Spinal cord (tissue), 10 donors: ENCODE measurements around the gene RAB3GAP1. TPM values are rescaled to one million over a fixed set of nuclear protein-coding genes. Genes with fewer than 3 reads are reported as not detected.
A peak's percentile ranks its signal among the peaks of the same experiment; 100 is the strongest.

Experiments used
- DNase-seq, 6 donors: peaks; one replicate each; pipeline versions ENCODE4 v3.0.0 to v3.0.0-alpha.2; 2013 to 2015; ENCODE audit warnings: low spot score in 6 of 6, low read depth in 4 of 6
- H3K27ac ChIP-seq: one replicate; pipeline ENCODE4 v1.5.1; 2013; ENCODE audit warnings: low read depth, low read length, control low read depth
- H3K27me3 ChIP-seq: one replicate; pipeline ENCODE4 v1.6.1; 2013; ENCODE audit warnings: low read length; ENCODE audit not compliant: control insufficient read depth, insufficient read depth
- H3K36me3 ChIP-seq: one replicate; pipeline ENCODE4 v1.6.1; 2013; ENCODE audit warnings: low read length; ENCODE audit not compliant: control insufficient read depth, insufficient read depth
- H3K4me1 ChIP-seq: one replicate; pipeline ENCODE4 v1.6.1; 2013; ENCODE audit warnings: low read length; ENCODE audit not compliant: control insufficient read depth, insufficient read depth
- H3K4me3 ChIP-seq: one replicate; pipeline ENCODE4 v1.5.1; 2013; ENCODE audit warnings: low read depth, low read length, control low read depth
- H3K9me3 ChIP-seq: one replicate; pipeline ENCODE4 v1.6.1; 2013; ENCODE audit warnings: low read length; ENCODE audit not compliant: control insufficient read depth, insufficient read depth
- WGBS: methylation state at CpG from one replicate; pipeline ENCODE4 v1.1.5; 2013; ENCODE audit warnings: missing lambda C conversion rate; ENCODE audit not compliant: insufficient coverage; 5-methylcytosine and 5-hydroxymethylcytosine counted together
- polyA plus RNA-seq, 2 donors: library from polyadenylated mRNA; unstranded; fragments of 120-200 nt; gene quantifications; one replicate each; pipeline ENCODE4 v1.2.1, GENCODE V29; 2013; ENCODE audit not compliant: insufficient read length in 2 of 2
- total RNA-seq, 2 donors: library from RNA; depleted of rRNA in 1 of 2; stranded (reverse); fragments of 120-200 nt in 1 of 2; fragments of >200 nt in 1 of 2; gene quantifications; one replicate each; pipeline versions ENCODE4 v1.2.3 to v1.2.4, GENCODE V29; 2013 to 2014
- donor health status: healthy.

Gene RAB3GAP1
- total and polyA plus RNA-seq, 4 donors = 42.4 to 89.7 (median 53.1) TPM

DNA sequence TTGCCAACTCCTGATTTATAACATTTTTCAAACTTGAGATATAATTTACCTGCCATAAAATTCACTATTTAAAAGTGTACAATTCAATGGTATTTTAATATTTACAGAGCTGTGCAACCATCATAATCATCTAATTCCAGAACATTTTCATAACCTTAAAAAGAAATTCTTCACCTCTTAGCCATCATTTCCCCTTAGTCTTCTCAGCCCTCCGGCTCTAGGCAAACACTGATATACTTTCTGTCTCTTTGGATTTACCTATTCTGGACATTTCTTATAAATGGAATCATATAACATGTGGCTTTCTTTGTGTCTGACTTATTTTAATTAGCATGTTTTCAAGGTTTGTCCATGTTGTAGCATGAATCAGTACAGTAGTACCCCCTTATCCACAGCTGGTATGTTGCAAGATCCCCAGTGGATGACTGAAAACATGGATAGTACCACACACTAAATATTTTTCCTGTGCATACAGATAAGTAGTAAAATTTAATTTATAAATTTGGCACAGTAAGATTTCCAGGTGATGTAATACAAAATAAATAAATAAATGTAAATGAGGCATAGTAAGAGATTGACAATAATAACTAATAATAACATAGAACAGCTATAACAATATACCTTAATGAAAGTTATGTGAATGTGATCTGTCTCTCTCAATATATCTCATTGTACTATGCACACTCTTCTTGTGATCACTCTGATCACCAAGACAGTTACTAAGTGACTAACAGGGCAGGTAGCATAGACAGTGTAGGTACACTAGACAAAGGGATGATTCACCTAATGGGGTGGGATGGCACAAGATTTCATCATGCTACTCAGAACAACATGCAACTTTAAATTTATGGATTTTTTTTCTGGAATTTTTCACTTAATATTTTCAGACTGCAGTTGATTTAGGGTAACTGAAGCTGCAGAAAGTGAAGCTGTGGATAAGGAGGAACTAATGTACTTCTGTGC, 73.1 kb downstream of the RAB3GAP1 start:
- Histone ChIP-seq H3K4me3 (no peak overlapping the region), H3K27me3 (no peaks in the 10 kb centered on the region), H3K4me1 (no peaks in the 10 kb centered on the region), H3K9me3 (no peaks in the 10 kb centered on the region), H3K27ac (no peak overlapping the region), H3K36me3 (peaks cover 12% of the 10 kb centered on the region)
- no CpG with 5 or more reads among the region's 1 CpG for WGBS
- no peak for DNase-seq

DNA sequence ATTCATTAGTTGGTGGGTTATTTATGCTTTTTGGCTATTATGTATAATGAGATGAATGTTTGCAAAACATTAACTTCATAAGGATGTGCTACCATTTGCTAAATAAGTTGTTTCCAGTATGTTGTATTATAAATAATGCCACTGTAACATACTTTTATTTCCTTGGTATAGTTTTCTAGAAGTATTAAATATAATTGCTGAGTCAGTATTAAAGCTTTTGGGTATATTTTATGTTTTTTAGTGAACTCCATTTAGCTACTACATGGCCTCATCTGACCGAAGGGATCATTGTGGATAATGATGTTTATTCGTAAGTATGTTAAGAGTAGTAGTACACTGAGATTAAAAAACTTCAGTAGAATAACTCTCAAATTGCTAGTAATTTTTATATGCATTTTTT, 73.8 kb downstream of the RAB3GAP1 start:
- Histone ChIP-seq H3K9me3 (no peaks in the 10 kb centered on the region), H3K27me3 (no peaks in the 10 kb centered on the region), H3K4me3 (no peak overlapping the region), H3K27ac (no peak overlapping the region), H3K36me3 (peaks cover 12% of the 10 kb centered on the region), H3K4me1 (no peaks in the 10 kb centered on the region)
- WGBS = no CpG with 5 or more reads among the region's 2 CpGs
- DNase-seq = peak in 1 of 6 donors; percentile 12

DNA sequence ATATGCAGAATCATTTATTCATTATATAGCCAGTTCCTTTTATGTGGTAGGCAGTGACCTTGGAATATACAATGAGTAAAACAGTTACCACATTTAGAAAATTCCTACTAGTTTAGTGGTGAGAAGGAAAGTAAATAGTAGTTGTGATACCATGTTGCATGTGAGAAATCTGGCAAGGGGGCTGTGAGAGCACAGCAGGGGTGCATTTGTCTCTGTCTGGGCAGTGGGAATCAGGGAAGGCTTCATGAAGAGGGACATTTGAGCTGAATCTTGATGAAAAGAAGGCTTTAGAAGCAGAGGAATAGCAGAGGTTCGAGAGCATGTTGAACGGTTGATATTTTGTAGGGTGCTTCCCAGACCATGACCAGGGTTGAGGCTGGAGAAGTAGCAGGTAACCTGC, 78.7 kb downstream of the RAB3GAP1 start:
- no peaks in the 10 kb centered on the region for H3K27me3 ChIP-seq
- H3K4me3 ChIP-seq = no peak overlapping the region
- H3K27ac ChIP-seq = no peak overlapping the region
- H3K36me3 ChIP-seq = peaks cover 9% of the 10 kb centered on the region
- H3K9me3 ChIP-seq = no peaks in the 10 kb centered on the region
- whole genome bisulfite sequencing = 86% methylated on average over 1 of the region's 2 CpGs
- H3K4me1 ChIP-seq = no peaks in the 10 kb centered on the region
- peak in 1 of 6 donors; percentile 11 for DNase-seq

DNA sequence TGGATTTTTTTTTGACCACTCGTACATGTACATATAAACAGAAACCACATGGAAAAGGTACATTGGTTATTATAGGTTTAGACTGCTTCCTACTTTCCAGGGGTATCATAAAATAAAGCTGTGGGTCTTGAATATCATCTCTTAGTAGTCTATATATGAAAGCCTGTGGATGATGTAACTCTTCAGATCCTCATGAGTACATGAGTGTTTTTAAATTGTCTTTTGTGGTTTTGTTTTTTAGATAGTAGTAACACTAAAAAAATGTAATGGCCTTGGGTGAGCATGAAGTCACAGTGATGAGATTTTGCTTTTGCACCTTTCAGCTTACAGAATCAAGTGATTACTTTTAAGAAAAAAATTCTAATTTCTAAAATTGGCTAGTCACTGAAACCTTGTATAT, 80.2 kb downstream of the RAB3GAP1 start:
- Histone ChIP-seq H3K36me3 (peaks cover 10% of the 10 kb centered on the region), H3K4me3 (no peak overlapping the region), H3K27ac (no peak overlapping the region), H3K4me1 (no peaks in the 10 kb centered on the region), H3K27me3 (no peaks in the 10 kb centered on the region), H3K9me3 (no peaks in the 10 kb centered on the region)
- WGBS = no CpG with 5 or more reads among the region's 1 CpG
- DNase-seq = no peak

DNA sequence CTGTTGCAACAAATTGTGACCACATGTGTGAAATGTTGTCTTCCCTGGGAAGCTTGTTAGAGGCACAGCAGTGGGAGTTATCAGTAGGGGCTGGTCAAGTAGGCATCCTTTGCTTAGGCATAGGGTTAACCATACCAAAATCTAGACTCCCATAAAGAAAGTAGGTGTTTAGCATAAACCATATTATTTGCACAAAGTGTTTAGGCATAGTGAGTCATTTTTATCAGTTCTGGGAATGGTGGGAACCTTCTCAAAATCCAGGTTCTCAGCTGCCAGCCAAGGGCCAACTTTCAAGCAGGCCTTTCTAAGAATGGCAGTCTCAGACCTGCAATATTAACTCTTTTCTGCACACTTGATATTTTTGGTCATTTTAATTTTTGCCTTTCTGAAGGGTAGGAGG, 88.5 kb downstream of the RAB3GAP1 start:
- Histone ChIP-seq H3K4me1 (no peaks in the 10 kb centered on the region), H3K9me3 (peaks cover 7% of the 10 kb centered on the region), H3K27me3 (no peaks in the 10 kb centered on the region), H3K36me3 (peaks cover 19% of the 10 kb centered on the region), H3K4me3 (no peak overlapping the region), H3K27ac (no peak overlapping the region)
- no peak for DNase-seq

DNA sequence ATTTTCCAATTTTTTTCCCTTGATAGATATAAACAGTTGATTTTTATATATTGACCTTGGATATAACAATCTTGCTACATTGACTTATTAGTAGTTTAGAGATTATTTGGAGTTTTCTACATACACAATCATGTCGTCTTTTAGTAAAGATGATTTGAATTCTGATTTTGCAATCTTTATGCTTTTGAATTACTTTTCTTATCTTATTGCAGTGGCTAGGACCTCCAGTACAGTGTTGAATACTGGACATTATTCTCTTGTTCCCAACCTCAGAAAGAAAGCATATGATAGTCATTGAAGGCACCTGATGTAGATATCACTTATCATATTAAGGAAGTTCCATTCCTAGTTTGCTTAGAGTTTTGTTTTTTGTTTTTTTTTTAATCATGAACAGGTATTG, 90.2 kb downstream of the RAB3GAP1 start:
- H3K4me3 ChIP-seq = no peak overlapping the region
- H3K9me3 ChIP-seq = peaks cover 7% of the 10 kb centered on the region
- no peak overlapping the region for H3K27ac ChIP-seq
- peaks cover 15% of the 10 kb centered on the region for H3K36me3 ChIP-seq
- no peak for DNase-seq
- H3K27me3 ChIP-seq = no peaks in the 10 kb centered on the region
- WGBS = no CpG with 5 or more reads among the region's 1 CpG
- H3K4me1 ChIP-seq = no peaks in the 10 kb centered on the region

DNA sequence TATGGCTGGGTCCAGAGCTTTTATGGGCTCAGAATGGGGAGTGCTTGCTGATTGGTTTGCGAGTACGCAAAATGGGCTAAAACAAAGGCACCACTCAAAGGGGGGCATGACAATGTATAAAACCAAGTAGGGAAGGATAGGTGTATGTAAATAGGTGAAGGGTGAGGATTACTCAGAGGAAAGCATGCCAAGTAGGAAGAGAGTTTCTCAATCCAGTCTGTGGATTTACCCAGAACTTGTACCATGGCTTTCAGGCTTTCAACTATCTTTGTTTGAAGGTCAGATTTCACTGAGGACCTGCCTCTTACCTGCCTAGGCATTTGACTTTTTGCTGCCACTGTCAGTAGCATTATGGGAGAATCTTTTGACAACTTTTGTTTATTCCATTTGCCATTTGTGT, 92.3 kb downstream of the RAB3GAP1 start:
- Histone ChIP-seq H3K27ac (no peak overlapping the region), H3K4me3 (no peak overlapping the region), H3K4me1 (no peaks in the 10 kb centered on the region), H3K36me3 (peaks cover 8% of the 10 kb centered on the region), H3K27me3 (no peaks in the 10 kb centered on the region), H3K9me3 (peaks cover 7% of the 10 kb centered on the region)
- no peak for DNase-seq
- WGBS = 78% methylated on average over 2 of the region's 2 CpGs

DNA sequence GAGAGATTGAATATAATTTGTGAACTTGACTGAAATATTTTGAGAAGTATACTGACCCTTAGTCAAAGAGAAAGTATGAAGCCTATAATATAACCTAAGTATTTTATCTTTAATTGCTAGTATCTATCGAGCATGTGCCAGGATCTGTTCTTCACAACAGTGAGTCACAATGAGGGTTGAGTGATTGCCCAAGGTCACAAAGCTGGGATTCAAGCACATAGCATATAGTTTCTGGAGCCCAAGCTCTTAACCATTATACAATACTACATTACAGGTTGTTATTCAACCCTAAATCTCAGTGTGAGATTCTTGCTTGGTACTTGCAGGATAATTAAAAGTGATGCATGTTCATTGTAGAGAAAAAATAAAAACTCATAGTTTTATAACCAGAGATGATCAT, 97.2 kb downstream of the RAB3GAP1 start:
- Histone ChIP-seq H3K36me3 (peaks cover 5% of the 10 kb centered on the region), H3K4me3 (no peak overlapping the region), H3K9me3 (peaks cover 1% of the 10 kb centered on the region), H3K4me1 (no peaks in the 10 kb centered on the region), H3K27me3 (no peaks in the 10 kb centered on the region), H3K27ac (no peak overlapping the region)
- no peak for DNase-seq
- no CpG with 5 or more reads among the region's 1 CpG for WGBS

DNA sequence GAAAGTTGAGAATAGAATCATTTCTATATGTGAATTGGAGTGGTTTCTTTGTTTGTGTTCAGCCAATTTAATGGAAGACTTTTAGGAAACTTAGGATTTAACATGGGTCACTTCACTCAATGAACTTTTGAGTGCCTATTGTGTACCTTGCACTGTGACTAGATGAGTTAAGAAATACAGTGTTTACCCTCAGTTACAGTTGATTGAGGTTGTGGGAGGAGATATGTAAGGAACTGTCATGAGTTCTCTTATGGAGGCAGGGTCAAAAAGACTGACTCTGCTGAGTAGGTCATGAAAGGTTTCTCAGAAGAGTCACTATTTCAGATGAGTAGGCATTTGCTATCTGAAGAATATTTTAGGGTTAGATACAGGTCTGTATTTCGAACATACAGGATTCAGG, 98.6 kb downstream of the RAB3GAP1 start:
- no peaks in the 10 kb centered on the region for H3K4me1 ChIP-seq
- no peak overlapping the region for H3K27ac ChIP-seq
- H3K4me3 ChIP-seq = no peak overlapping the region
- DNase-seq = no peak
- 100% methylated on average over 1 of the region's 1 CpG for WGBS
- no peaks in the 10 kb centered on the region for H3K27me3 ChIP-seq
- peaks cover 5% of the 10 kb centered on the region for H3K36me3 ChIP-seq
- no peaks in the 10 kb centered on the region for H3K9me3 ChIP-seq

DNA sequence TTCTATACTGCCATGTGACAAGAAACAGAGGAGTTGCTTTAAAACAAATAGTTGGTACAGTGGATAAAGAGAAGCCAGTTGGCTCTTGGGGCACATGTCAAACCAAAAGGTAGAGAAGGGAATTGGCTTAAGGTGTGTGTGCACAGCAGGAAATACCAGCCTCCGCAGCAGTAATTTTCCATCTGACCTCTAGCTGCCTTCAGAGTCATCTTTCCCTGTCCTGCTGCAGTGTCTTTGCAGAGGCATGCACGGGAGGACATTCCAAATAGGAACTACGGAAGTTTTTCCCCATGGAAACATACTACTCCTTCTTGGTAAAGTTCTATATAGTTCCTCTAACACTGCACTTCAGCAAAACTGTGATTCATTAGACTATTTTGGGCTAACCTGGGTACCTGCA, 99.5 kb downstream of the RAB3GAP1 start:
- H3K4me1 ChIP-seq = no peaks in the 10 kb centered on the region
- peaks cover 5% of the 10 kb centered on the region for H3K36me3 ChIP-seq
- H3K4me3 ChIP-seq = no peak overlapping the region
- no peaks in the 10 kb centered on the region for H3K27me3 ChIP-seq
- H3K9me3 ChIP-seq = no peaks in the 10 kb centered on the region
- 100% methylated on average over 3 of the region's 3 CpGs for WGBS
- H3K27ac ChIP-seq = no peak overlapping the region
- DNase-seq = no peak
